Kidney epithelial cell (primary cell): ENCODE measurements around the gene NLRP6. TPM values are rescaled to one million over a fixed set of nuclear protein-coding genes. Genes with fewer than 3 reads are reported as not detected.

Experiments used
- DNase-seq: peaks from one replicate; pipeline ENCODE4 v3.0.0-alpha.2; 2010; ENCODE audit warnings: low read depth
- H3K27me3 ChIP-seq: 2 replicates; pipeline ENCODE4 v1.6.0; 2011; ENCODE audit warnings: low read length; ENCODE audit not compliant: control insufficient read depth, insufficient read depth
- H3K36me3 ChIP-seq: 2 replicates; pipeline ENCODE4 v1.5.1; 2011; ENCODE audit warnings: low read length; ENCODE audit not compliant: control insufficient read depth, insufficient read depth
- H3K4me3 ChIP-seq: 2 replicates; pipeline ENCODE4 v1.5.1; 2011; ENCODE audit warnings: low read depth, mild to moderate bottlenecking, control low read depth, low read length
- CTCF ChIP-seq: IDR thresholded peaks from 2 replicates; pipeline ENCODE4 v1.5.1; 2011; ENCODE audit warnings: mild to moderate bottlenecking, moderate library complexity, low read length, control low read depth, inconsistent platforms; ENCODE audit not compliant: insufficient read depth, poor library complexity, severe bottlenecking
- total RNA-seq: library from RNA; depleted of rRNA; stranded (reverse); fragments of >200 nt; gene quantifications from 2 replicates; pipeline ENCODE4 v1.2.3, GENCODE V29; 2015

The NLRP6 gene
- total RNA-seq, 1 donor from 2014 or later = not detected

GRCh38 chr11:289712-290620 lies 11.8 kb downstream of the NLRP6 start:
- TF ChIP-seq CTCF = no peak
- no peak overlapping the region for H3K4me3 ChIP-seq
- no peaks in the 10 kb centered on the region for H3K36me3 ChIP-seq
- DNase-seq = no peak
- peaks cover 24% of the 10 kb centered on the region for H3K27me3 ChIP-seq

- no peak for TF ChIP-seq CTCF
- DNase-seq = no peak
- peaks cover 21% of the 10 kb centered on the region for H3K27me3 ChIP-seq
- H3K4me3 ChIP-seq = no peak overlapping the region
- no peaks in the 10 kb centered on the region for H3K36me3 ChIP-seq
These were observed 12.5 kb downstream of the NLRP6 start for GRCh38 chr11:290621-291231.

GRCh38 chr11:291281-292210 lies 13.3 kb downstream of the NLRP6 start:
- TF ChIP-seq CTCF = no peak
- DNase-seq = no peak
- Histone ChIP-seq H3K36me3 (no peaks in the 10 kb centered on the region), H3K27me3 (peaks cover 27% of the 10 kb centered on the region), H3K4me3 (no peak overlapping the region)

- no peaks in the 10 kb centered on the region for H3K36me3 ChIP-seq
- no peak for TF ChIP-seq CTCF
- H3K27me3 ChIP-seq = peaks cover 30% of the 10 kb centered on the region
- no peak overlapping the region for H3K4me3 ChIP-seq
- DNase-seq = no peak
These were observed 14.3 kb downstream of the NLRP6 start for GRCh38 chr11:292211-293121.

GRCh38 chr11:293271-293851 lies 15.2 kb downstream of the NLRP6 start:
- no peak for TF ChIP-seq CTCF
- DNase-seq = no peak
- Histone ChIP-seq H3K27me3 (peaks cover 24% of the 10 kb centered on the region), H3K36me3 (no peaks in the 10 kb centered on the region), H3K4me3 (no peak overlapping the region)
